ENCODE results near the gene TCIRG1. TPM values are rescaled to one million over a fixed set of nuclear protein-coding genes. Genes with fewer than 3 reads are reported as not detected.

TCIRG1 gene
- total RNA-seq, 1 donor from 2014 or later: 276 TPM

DNA sequence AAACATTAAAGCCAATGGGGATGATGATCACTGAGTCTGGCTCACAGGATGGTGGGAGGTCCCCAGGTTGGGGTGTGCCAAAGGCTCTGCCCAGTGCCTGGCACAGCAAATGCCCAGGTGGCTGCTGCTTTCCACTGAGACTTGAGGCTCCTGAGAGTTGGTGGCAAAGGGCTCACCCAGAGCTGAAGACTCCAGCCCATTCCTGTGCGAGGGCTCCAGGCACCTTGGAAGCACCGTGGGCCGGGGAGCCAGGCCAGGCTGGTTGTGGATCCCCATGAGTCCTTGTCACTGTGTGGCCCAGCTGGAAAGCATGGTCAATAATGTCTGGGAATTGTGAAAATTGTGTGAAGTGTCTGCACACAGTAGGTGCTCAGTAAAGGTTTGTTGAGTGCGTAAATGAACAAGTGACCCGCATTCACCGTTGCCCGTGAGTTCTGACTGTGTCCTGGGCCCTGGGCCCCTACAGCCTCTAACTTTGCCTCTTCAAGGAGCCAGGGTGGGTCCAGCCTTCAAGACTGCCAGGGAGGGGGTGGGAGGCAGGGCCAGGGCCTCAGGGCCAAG lies 32.1 kb upstream of the TCIRG1 start:
- H3K4me3 ChIP-seq: no peak overlapping the region
- DNase-seq (no peak), ATAC-seq (no peak)
- H3K36me3 ChIP-seq: no peaks in the 10 kb centered on the region
- H3K27me3 ChIP-seq (ENCODE audit: low read depth): no peaks in the 10 kb centered on the region
- intact Hi-C loops (cut with DNase I): no loop called here
- no peaks in the 10 kb centered on the region for H3K9me3 ChIP-seq
- H3K4me1 ChIP-seq: peaks cover 51% of the 10 kb centered on the region
- H3K27ac ChIP-seq: no peak overlapping the region
- TF ChIP-seq, protein P1, sequence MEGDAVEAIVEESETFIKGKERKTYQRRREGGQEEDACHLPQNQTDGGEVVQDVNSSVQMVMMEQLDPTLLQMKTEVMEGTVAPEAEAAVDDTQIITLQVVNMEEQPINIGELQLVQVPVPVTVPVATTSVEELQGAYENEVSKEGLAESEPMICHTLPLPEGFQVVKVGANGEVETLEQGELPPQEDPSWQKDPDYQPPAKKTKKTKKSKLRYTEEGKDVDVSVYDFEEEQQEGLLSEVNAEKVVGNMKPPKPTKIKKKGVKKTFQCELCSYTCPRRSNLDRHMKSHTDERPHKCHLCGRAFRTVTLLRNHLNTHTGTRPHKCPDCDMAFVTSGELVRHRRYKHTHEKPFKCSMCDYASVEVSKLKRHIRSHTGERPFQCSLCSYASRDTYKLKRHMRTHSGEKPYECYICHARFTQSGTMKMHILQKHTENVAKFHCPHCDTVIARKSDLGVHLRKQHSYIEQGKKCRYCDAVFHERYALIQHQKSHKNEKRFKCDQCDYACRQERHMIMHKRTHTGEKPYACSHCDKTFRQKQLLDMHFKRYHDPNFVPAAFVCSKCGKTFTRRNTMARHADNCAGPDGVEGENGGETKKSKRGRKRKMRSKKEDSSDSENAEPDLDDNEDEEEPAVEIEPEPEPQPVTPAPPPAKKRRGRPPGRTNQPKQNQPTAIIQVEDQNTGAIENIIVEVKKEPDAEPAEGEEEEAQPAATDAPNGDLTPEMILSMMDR (IDR thresholded peaks at IDR 0.05): no peak

DNA sequence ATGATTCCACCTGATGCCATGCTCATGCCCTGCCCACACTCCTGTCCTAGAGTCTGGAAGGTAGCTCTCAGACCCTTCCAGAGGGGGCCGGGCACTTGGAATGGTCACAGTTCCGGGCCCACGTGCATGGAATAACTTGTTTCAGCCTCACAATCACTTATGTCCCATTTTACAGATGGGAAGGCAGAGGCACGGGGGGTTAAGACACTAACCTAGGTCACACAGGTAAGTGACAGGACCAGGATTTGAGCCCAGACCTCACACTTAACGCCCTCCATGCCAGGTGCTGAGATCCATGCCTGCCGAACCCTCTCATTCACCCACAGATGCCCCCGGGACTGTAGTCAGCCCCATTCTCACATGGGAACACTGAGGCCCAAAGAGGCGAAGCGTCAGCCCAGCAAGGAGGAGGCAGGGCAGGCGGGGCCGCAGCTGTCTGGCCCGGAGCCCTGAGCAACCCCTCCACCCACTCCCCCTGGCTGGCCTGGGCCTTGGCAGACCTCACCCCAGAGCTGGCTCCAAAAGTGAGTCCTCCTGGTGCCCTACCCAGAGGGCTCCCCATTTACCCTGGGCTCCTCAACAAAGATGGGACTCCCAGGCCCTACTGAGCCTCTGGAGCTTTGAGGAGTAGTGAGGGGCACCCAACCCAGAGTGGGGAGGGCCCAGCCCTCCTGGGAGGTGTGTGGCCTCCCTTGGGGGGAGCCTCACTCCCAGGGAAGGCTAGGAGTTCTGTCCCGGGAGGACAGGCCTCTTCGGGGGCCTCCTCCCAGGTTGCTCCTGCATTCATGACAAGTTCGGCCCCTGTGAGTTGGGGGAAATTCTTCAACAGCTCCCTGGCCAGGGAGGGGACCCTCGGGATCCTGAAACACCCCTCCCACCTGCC lies 31.1 kb upstream of the TCIRG1 start:
- Histone ChIP-seq H3K27ac (peak overlapping the region; percentile 86), H3K36me3 (no peaks in the 10 kb centered on the region), H3K4me3 (peak overlapping the region; percentile 19), H3K27me3 (ENCODE audit: low read depth) (no peaks in the 10 kb centered on the region), H3K9me3 (no peaks in the 10 kb centered on the region), H3K4me1 (peaks cover 55% of the 10 kb centered on the region)
- TF ChIP-seq, protein P1 (IDR thresholded peaks at IDR 0.05): no peak
- DNase-seq (no peak), ATAC-seq (no peak)
- intact Hi-C loops (cut with DNase I): no loop called here

GRCh38 chr11:68008381-68009337 lies 30.2 kb upstream of the TCIRG1 start:
- H3K9me3 ChIP-seq: no peaks in the 10 kb centered on the region
- peak overlapping the region; percentile 19 for H3K4me3 ChIP-seq
- H3K4me1 ChIP-seq: peaks cover 56% of the 10 kb centered on the region
- DNase-seq (peak; percentile 74), ATAC-seq (no peak)
- TF ChIP-seq, protein P1 (IDR thresholded peaks at IDR 0.05): no peak
- peak overlapping the region; percentile 86 for H3K27ac ChIP-seq
- intact Hi-C loops (cut with DNase I): no loop called here
- no peaks in the 10 kb centered on the region for H3K36me3 ChIP-seq
- no peaks in the 10 kb centered on the region for H3K27me3 ChIP-seq (ENCODE audit: low read depth)

DNA sequence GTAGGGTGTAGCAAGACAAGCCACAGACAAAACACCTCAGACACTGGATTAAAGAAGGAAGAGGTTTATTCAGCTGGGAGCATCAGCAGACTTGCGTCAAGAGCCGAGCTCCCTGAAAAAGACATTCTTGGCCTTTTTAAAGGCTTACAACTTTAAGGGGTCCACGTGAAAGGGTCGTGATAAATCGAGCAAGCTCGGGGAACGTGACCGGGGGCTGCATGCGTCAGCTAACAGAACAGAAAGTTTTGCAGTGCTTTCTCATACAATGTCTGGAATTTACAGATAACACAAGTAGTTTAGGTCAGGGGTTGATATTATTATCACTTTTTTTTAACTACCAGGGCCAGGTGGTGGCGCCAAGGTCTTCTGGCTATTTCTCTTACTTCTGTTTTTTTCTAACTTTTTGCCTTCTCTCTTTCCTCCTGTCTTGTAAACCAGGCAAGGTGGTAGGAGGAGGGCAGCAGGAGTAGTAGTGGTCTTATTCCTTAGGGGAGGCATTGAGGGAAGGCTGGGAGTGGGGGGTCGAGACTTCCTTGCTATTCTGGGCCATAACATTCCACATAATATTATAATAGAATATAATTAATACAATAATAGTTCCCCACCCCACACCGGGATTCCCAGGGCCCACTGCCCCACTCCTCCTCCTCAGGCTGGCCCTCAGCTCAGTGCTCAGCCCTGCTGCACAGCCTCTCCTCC lies 29.3 kb upstream of the TCIRG1 start:
- TF ChIP-seq, protein P1 (IDR thresholded peaks at IDR 0.05): no peak
- DNase-seq (no peak), ATAC-seq (peak in 1 of 2 donors; percentile 1)
- no peaks in the 10 kb centered on the region for H3K27me3 ChIP-seq (ENCODE audit: low read depth)
- peak overlapping the region; percentile 62 for H3K4me3 ChIP-seq
- intact Hi-C loops (cut with DNase I): no loop called here
- peaks cover 60% of the 10 kb centered on the region for H3K4me1 ChIP-seq
- no peaks in the 10 kb centered on the region for H3K9me3 ChIP-seq
- no peaks in the 10 kb centered on the region for H3K36me3 ChIP-seq
- peak overlapping the region; percentile 86 for H3K27ac ChIP-seq
